ENCODE measurements around the gene ASGR2. TPM values are rescaled to one million over a fixed set of nuclear protein-coding genes. Genes with fewer than 3 reads are reported as not detected.

ASGR2 gene
- not detected in 2 replicates for total RNA-seq (ENCODE audit: low replicate concordance)

DNA sequence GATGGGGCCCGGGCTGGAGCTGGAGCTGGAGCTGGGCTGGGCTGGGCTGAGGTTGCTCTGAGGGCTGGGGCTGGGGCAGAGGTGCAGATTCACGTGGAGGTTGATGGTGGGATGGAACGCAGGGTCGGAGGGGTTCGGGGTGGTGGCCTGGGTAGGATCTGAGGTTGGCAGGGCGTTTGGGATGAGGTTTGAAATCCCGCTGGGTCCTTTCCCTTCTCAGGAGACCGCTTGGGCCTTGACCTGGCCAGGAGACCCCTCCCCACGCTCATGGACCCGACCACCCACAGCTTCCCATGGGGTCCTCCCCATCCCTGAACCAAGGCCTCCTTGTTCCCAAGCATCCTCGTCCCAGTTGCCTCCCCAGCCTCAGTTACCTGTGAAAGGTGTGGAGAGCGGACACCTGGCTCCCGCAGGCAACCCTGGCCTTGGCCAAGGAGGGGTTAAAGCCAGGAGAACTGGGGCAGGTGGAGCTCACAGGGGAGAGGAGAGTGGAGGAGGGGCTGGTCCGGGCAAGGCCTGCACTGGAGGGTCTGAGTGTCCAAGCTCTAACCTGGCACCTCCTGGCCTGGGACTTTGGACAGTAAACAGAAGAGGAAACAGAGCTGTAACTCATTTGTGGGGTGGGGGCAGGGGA is at the start of gene ASGR2:
ASGR2 (minus strand) TSS at position 582 of the 634 bp plus-strand sequence. CDS start 582 bp downstream, outside the sequence.

GRCh38 chr17:7079581-7080455 is 34.8 kb downstream of the ASGR2 start, which contains the start of gene CLEC10A:
Gene CLEC10A, minus strand, starts transcription at chr17:7080251. Its CDS starts 1,439 bp downstream, at chr17:7078812.

Other genes starting within 250 kb of the ASGR2 start
- gene ALOX12, start 118.8 kb downstream of the ASGR2 start, total RNA-seq (ENCODE audit: low replicate concordance) = under 0.01 TPM in 1 of 2 replicates, not detected in the other
- 23.3 and 44.7 TPM in 2 replicates for gene RNASEK, start 102.2 kb downstream of the ASGR2 start, total RNA-seq (ENCODE audit: low replicate concordance)
- gene BCL6B, start 91.8 kb downstream of the ASGR2 start, total RNA-seq (ENCODE audit: low replicate concordance) = 0.30 and 0.47 TPM in 2 replicates
- 0.12 and 0.23 TPM in 2 replicates for gene SLC16A13, start 78.8 kb downstream of the ASGR2 start, total RNA-seq (ENCODE audit: low replicate concordance)
- gene SLC16A11, start 70.7 kb downstream of the ASGR2 start, total RNA-seq (ENCODE audit: low replicate concordance) = 0.08 and 0.12 TPM in 2 replicates
- gene CLEC10A, start 34.6 kb downstream of the ASGR2 start, total RNA-seq (ENCODE audit: low replicate concordance) = 0.70 TPM in 1 of 2 replicates, not detected in the other
- gene ASGR1, start 64.5 kb upstream of the ASGR2 start, total RNA-seq (ENCODE audit: low replicate concordance) = under 0.01 and 0.68 TPM in 2 replicates
- 8.3 and 20.8 TPM in 2 replicates for gene DLG4, start 105.0 kb upstream of the ASGR2 start, total RNA-seq (ENCODE audit: low replicate concordance)
- 248 and 288 TPM in 2 replicates for gene ACADVL, start 105.1 kb upstream of the ASGR2 start, total RNA-seq (ENCODE audit: low replicate concordance)
- 56.3 and 89.0 TPM in 2 replicates for gene DVL2, start 119.7 kb upstream of the ASGR2 start, total RNA-seq (ENCODE audit: low replicate concordance)
- gene PHF23, start 124.6 kb upstream of the ASGR2 start, total RNA-seq (ENCODE audit: low replicate concordance) = 38.3 and 41.2 TPM in 2 replicates
- 180 and 222 TPM in 2 replicates for gene GABARAP, start 127.6 kb upstream of the ASGR2 start, total RNA-seq (ENCODE audit: low replicate concordance)
- 16.7 and 21.2 TPM in 2 replicates for gene CTDNEP1, start 136.9 kb upstream of the ASGR2 start, total RNA-seq (ENCODE audit: low replicate concordance)
- 20.6 and 25.9 TPM in 2 replicates for gene ELP5, start 137.4 kb upstream of the ASGR2 start, total RNA-seq (ENCODE audit: low replicate concordance)
- 0.70 and 1.6 TPM in 2 replicates for gene CLDN7, start 147.7 kb upstream of the ASGR2 start, total RNA-seq (ENCODE audit: low replicate concordance)
- gene SLC2A4, start 166.9 kb upstream of the ASGR2 start, total RNA-seq (ENCODE audit: low replicate concordance) = 0.08 and 0.12 TPM in 2 replicates
- not detected in 2 replicates for gene YBX2, start 179.8 kb upstream of the ASGR2 start, total RNA-seq (ENCODE audit: low replicate concordance)
- 688 and 774 TPM in 2 replicates for gene EIF5A, start 192.8 kb upstream of the ASGR2 start, total RNA-seq (ENCODE audit: low replicate concordance)
- 21.7 and 32.9 TPM in 2 replicates for gene GPS2, start 200.5 kb upstream of the ASGR2 start, total RNA-seq (ENCODE audit: low replicate concordance)
- gene NEURL4, start 214.5 kb upstream of the ASGR2 start, total RNA-seq (ENCODE audit: low replicate concordance) = 16.8 and 28.4 TPM in 2 replicates
- 1.3 and 4.3 TPM in 2 replicates for gene ACAP1, start 221.7 kb upstream of the ASGR2 start, total RNA-seq (ENCODE audit: low replicate concordance)
- gene KCTD11, start 237.3 kb upstream of the ASGR2 start, total RNA-seq (ENCODE audit: low replicate concordance) = 4.9 and 10.4 TPM in 2 replicates
- gene TMEM95, start 240.3 kb upstream of the ASGR2 start, total RNA-seq (ENCODE audit: low replicate concordance) = not detected in 2 replicates